Loucy (cell line): ENCODE data around the gene KCNH1.

Experiments
- H2AFZ ChIP-seq: fragments of 200-600 bp; sonication (generic); 2 replicates; pipeline ENCODE4 v1.6.0; 2016; ENCODE audit warnings: antibody characterized with exemption, mild to moderate bottlenecking, low read length, moderate library complexity
- H3F3A ChIP-seq: fragments of 200-600 bp; 2 replicates; pipeline ENCODE4 v1.6.0; 2016; ENCODE audit warnings: antibody characterized with exemption, low read depth, mild to moderate bottlenecking
- H3K27me3 ChIP-seq: fragments of 200-600 bp; sonication (generic); 2 replicates; pipeline ENCODE4 v1.6.1; 2014; ENCODE audit warnings: low read length, mild to moderate bottlenecking; ENCODE audit not compliant: insufficient read depth, poor library complexity, severe bottlenecking
- H3K36me3 ChIP-seq: fragments of 200-600 bp; sonication (generic); 2 replicates; pipeline ENCODE4 v1.6.1; 2016; ENCODE audit warnings: low read length; ENCODE audit not compliant: insufficient read depth
- H3K4me1 ChIP-seq: fragments of 200-600 bp; sonication (generic); 2 replicates; pipeline ENCODE4 v1.5.1; 2014; ENCODE audit warnings: low read length, mild to moderate bottlenecking; ENCODE audit not compliant: insufficient read depth, poor library complexity, severe bottlenecking
- H3K4me2 ChIP-seq: fragments of 200-600 bp; sonication (generic); 2 replicates; pipeline ENCODE4 v1.6.0; 2014; ENCODE audit warnings: antibody characterized with exemption, low read length, low read depth, mild to moderate bottlenecking; ENCODE audit not compliant: poor library complexity, severe bottlenecking
- H3K4me3 ChIP-seq: fragments of 200-600 bp; sonication (generic); 2 replicates; pipeline ENCODE4 v1.5.1; 2014; ENCODE audit warnings: low read length, mild to moderate bottlenecking, mixed read lengths; ENCODE audit not compliant: poor library complexity, severe bottlenecking
- H3K79me2 ChIP-seq: fragments of 200-600 bp; sonication (generic); 2 replicates; pipeline ENCODE4 v1.6.1; 2014; ENCODE audit warnings: low read length; ENCODE audit not compliant: insufficient read depth
- H3K9ac ChIP-seq: fragments of 200-600 bp; sonication (generic); 2 replicates; pipeline ENCODE4 v1.6.0; 2014; ENCODE audit warnings: mild to moderate bottlenecking, low read depth, low read length, moderate library complexity; ENCODE audit not compliant: poor library complexity, severe bottlenecking
- H3K9me2 ChIP-seq: fragments of 200-600 bp; sonication (generic); replicated peaks from 2 replicates; pipeline ENCODE4 v1.6.1; 2016; ENCODE audit warnings: low read depth, low read length, mixed read lengths
- H3K9me3 ChIP-seq: fragments of 200-600 bp; sonication (generic); 2 replicates; pipeline ENCODE4 v1.6.1; 2014; ENCODE audit warnings: mild to moderate bottlenecking, antibody characterized with exemption, low read length, low read depth; ENCODE audit not compliant: insufficient read depth
- H4K20me1 ChIP-seq: fragments of 200-600 bp; sonication (generic); 2 replicates; pipeline ENCODE4 v1.6.0; 2014; ENCODE audit warnings: antibody characterized with exemption, low read length, mild to moderate bottlenecking; ENCODE audit not compliant: insufficient read depth, poor library complexity, severe bottlenecking
- EZH2phosphoT487 ChIP-seq: fragments of 200-600 bp; IDR thresholded peaks from 2 replicates; pipeline ENCODE4 v1.6.1; 2018; ENCODE audit warnings: antibody characterized with exemption, mild to moderate bottlenecking, moderate library complexity, borderline replicate concordance
- TF ChIP-seq, protein P1 (sequence below): fragments of 200-600 bp; sonication (generic); conservative IDR thresholded peaks from 2 replicates; pipeline ENCODE4 v1.5.1; 2014; ENCODE audit warnings: mild to moderate bottlenecking, antibody characterized with exemption, low read length

The KCNH1 gene

GRCh38 chr1:210907251-210907805 is 226.6 kb downstream of the KCNH1 start:
- H3K4me2 ChIP-seq = no peak overlapping the region
- no peaks in the 10 kb centered on the region for H3K36me3 ChIP-seq
- no peaks in the 10 kb centered on the region for H3K9me3 ChIP-seq
- no peaks in the 10 kb centered on the region for H3K27me3 ChIP-seq
- no peaks in the 10 kb centered on the region for H3F3A ChIP-seq
- no peaks in the 10 kb centered on the region for H3K79me2 ChIP-seq
- H3K4me1 ChIP-seq = no peaks in the 10 kb centered on the region
- no peaks in the 10 kb centered on the region for H4K20me1 ChIP-seq
- H3K9me2 ChIP-seq = no peaks in the 10 kb centered on the region
- H2AFZ ChIP-seq = no peak overlapping the region
- H3K9ac ChIP-seq = no peak overlapping the region
- H3K4me3 ChIP-seq = no peak overlapping the region
- TF ChIP-seq, protein P1, sequence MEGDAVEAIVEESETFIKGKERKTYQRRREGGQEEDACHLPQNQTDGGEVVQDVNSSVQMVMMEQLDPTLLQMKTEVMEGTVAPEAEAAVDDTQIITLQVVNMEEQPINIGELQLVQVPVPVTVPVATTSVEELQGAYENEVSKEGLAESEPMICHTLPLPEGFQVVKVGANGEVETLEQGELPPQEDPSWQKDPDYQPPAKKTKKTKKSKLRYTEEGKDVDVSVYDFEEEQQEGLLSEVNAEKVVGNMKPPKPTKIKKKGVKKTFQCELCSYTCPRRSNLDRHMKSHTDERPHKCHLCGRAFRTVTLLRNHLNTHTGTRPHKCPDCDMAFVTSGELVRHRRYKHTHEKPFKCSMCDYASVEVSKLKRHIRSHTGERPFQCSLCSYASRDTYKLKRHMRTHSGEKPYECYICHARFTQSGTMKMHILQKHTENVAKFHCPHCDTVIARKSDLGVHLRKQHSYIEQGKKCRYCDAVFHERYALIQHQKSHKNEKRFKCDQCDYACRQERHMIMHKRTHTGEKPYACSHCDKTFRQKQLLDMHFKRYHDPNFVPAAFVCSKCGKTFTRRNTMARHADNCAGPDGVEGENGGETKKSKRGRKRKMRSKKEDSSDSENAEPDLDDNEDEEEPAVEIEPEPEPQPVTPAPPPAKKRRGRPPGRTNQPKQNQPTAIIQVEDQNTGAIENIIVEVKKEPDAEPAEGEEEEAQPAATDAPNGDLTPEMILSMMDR = no peak
- TF ChIP-seq EZH2phosphoT487 = no peak

GRCh38 chr1:210905944-210906453 is 227.9 kb downstream of the KCNH1 start:
- Histone ChIP-seq H3K27me3 (no peaks in the 10 kb centered on the region), H3K9me2 (no peaks in the 10 kb centered on the region), H3K79me2 (no peaks in the 10 kb centered on the region), H3F3A (no peaks in the 10 kb centered on the region), H3K9ac (no peak overlapping the region), H4K20me1 (no peaks in the 10 kb centered on the region), H3K4me1 (no peaks in the 10 kb centered on the region), H3K36me3 (no peaks in the 10 kb centered on the region), H2AFZ (no peak overlapping the region), H3K4me2 (no peak overlapping the region), H3K4me3 (no peak overlapping the region), H3K9me3 (no peaks in the 10 kb centered on the region)
- TF ChIP-seq EZH2phosphoT487 = no peak
- TF ChIP-seq, protein P1 = no peak

DNA sequence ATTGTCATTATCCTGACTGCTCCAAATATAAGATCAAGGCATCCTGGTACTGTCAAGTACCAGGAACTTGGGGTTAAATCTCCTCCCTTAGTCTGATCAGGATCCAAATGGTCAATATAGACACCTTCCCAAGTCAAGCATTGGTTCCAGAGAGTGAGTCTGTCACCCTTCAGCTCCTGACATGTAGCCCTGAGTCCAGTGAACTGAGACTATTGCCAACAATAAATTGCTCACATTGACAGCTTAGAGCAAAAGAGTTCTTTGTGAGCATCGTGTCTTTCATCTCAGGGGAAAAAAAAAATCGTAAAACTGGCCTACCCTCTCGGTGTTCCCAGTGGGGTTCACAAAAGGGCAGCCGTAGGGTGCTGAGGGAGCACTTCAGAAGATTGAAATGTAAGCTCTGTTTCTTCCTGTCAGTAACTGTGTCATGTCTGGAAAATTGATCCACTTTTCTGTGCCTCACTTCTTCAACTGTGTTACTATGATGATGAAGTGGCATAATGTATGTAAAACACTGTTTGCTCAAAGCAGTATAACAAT is 228.5 kb downstream of the KCNH1 start:
- TF ChIP-seq, protein P1 = no peak
- no peak for TF ChIP-seq EZH2phosphoT487
- Histone ChIP-seq H3K9me3 (no peaks in the 10 kb centered on the region), H3K9ac (no peak overlapping the region), H4K20me1 (no peaks in the 10 kb centered on the region), H2AFZ (no peak overlapping the region), H3K27me3 (no peaks in the 10 kb centered on the region), H3K36me3 (no peaks in the 10 kb centered on the region), H3K4me2 (no peak overlapping the region), H3K4me1 (no peaks in the 10 kb centered on the region), H3K9me2 (no peaks in the 10 kb centered on the region), H3F3A (no peaks in the 10 kb centered on the region), H3K4me3 (no peak overlapping the region), H3K79me2 (no peaks in the 10 kb centered on the region)
